Immature natural killer cell (primary cell): ENCODE measurements around the gene PACRG. TPM values are rescaled to one million over a fixed set of nuclear protein-coding genes. Genes with fewer than 3 reads are reported as not detected.

Source experiments
- DNase-seq, 3 donors: peaks; one replicate each; pipeline ENCODE4 v3.0.0; 2022; ENCODE audit warnings: mixed read lengths in 1 of 3
- H3K27ac Mint-ChIP-seq, 6 donors: one replicate each; pipeline ENCODE4 v1.8.0; 2020; ENCODE audit warnings: mixed read lengths in 6 of 6, mild to moderate bottlenecking in 5 of 6, inconsistent platforms in 4 of 6, moderate library complexity in 3 of 6
- H3K27me3 Mint-ChIP-seq, 3 donors: one replicate each; pipeline ENCODE4 v1.8.0; 2020 to 2021; ENCODE audit warnings: low read depth in 3 of 3, mild to moderate bottlenecking in 3 of 3, mixed read lengths in 3 of 3, moderate library complexity in 3 of 3, inconsistent platforms in 1 of 3
- H3K36me3 Mint-ChIP-seq, 3 donors: one replicate each; pipeline ENCODE4 v1.8.0; 2020; ENCODE audit warnings: mixed read lengths in 3 of 3, inconsistent platforms in 2 of 3, mild to moderate bottlenecking in 2 of 3
- H3K4me1 Mint-ChIP-seq, 2 donors: one replicate each; pipeline ENCODE4 v1.8.0; 2020; ENCODE audit warnings: inconsistent platforms in 2 of 2, mild to moderate bottlenecking in 2 of 2, mixed read lengths in 2 of 2, moderate library complexity in 1 of 2
- H3K4me3 Mint-ChIP-seq, 5 donors: one replicate each; pipeline ENCODE4 v1.8.0; 2020; ENCODE audit warnings: mild to moderate bottlenecking in 5 of 5, mixed read lengths in 5 of 5, inconsistent platforms in 3 of 5, moderate library complexity in 3 of 5
- H3K9me3 Mint-ChIP-seq, 6 donors: one replicate each; pipeline ENCODE4 v1.8.0; 2020; ENCODE audit warnings: mild to moderate bottlenecking in 6 of 6, mixed read lengths in 6 of 6, inconsistent platforms in 4 of 6, moderate library complexity in 3 of 6
- polyA plus RNA-seq, 3 donors: library from polyadenylated mRNA; unstranded; fragments of 300-500 nt; fragmentation: Illumina TruSeq; gene quantifications; one replicate each; pipeline ENCODE4 v1.2.3, GENCODE V29; 2021

PACRG gene
- polyA plus RNA-seq, 3 donors from 2014 or later: not detected

- Mint-ChIP-seq H3K27ac (no peak overlapping the region), H3K4me3 (no peak overlapping the region), H3K36me3 (no peaks in the 10 kb centered on the region), H3K9me3 (no peaks in the 10 kb centered on the region), H3K27me3 (peaks cover 0 to 8% (median 2%) of the 10 kb centered on the region in 3 donors), H3K4me1 (no peaks in the 10 kb centered on the region)
- DNase-seq: no peak
Measured at GRCh38 chr6:162699961-162700360, 27.8 kb upstream of the PACRG start.

DNA sequence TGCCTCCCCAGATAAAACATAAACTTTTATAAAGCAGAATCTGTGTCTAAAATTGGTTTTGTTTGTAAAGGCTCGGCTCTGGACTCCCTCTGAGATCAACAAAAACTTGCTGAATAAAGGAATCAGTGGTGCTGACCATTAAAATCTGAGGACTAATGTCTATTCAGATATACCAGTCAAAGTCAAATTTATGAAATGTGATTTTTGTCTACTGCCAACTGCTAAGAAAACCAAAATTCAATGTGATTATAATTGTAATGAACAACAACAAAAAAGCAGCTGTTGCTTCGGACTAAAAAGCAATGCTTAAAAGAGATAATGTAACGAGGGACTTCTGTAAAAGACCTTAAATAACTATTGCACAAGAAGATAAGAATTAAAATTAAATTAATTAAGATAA, 26.8 kb upstream of the PACRG start:
- DNase-seq: no peak
- Mint-ChIP-seq H3K36me3 (no peaks in the 10 kb centered on the region), H3K9me3 (no peaks in the 10 kb centered on the region), H3K4me3 (no peak overlapping the region), H3K4me1 (peaks cover 0 to under 1% of the 10 kb centered on the region in 2 donors), H3K27me3 (peaks cover 0 to 10% (median 2%) of the 10 kb centered on the region in 3 donors), H3K27ac (no peak overlapping the region)

DNA sequence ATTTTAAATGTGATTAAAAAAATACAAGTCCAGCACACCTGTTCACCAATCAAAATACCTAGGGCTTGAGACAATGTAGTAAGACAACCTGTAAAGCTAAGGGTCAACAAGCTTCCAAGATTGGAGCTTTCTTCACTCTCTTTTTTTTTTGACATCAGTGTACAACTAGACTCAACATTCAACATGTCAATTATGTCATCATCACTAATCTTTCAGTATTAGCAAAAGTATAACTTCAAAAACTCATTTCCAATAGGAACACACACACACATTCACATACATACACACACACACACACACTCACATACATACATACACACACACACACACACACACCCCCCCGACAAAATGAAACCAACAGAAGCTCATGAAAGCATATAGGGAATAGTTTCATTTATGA, 26.2 kb upstream of the PACRG start:
- H3K9me3 Mint-ChIP-seq: no peaks in the 10 kb centered on the region
- peaks cover 0 to 10% (median 2%) of the 10 kb centered on the region in 3 donors for H3K27me3 Mint-ChIP-seq
- no peaks in the 10 kb centered on the region for H3K36me3 Mint-ChIP-seq
- H3K4me3 Mint-ChIP-seq: no peak overlapping the region
- peaks cover 0 to 6% of the 10 kb centered on the region in 2 donors for H3K4me1 Mint-ChIP-seq
- DNase-seq: no peak
- H3K27ac Mint-ChIP-seq: no peak overlapping the region

GRCh38 chr6:162702446-162702845, 25.3 kb upstream of the PACRG start:
- Mint-ChIP-seq H3K4me1 (peaks cover 0 to 6% of the 10 kb centered on the region in 2 donors), H3K36me3 (no peaks in the 10 kb centered on the region), H3K4me3 (no peak overlapping the region), H3K9me3 (no peaks in the 10 kb centered on the region), H3K27me3 (peaks cover 0 to 10% (median 2%) of the 10 kb centered on the region in 3 donors), H3K27ac (no peak overlapping the region)
- no peak for DNase-seq

DNA sequence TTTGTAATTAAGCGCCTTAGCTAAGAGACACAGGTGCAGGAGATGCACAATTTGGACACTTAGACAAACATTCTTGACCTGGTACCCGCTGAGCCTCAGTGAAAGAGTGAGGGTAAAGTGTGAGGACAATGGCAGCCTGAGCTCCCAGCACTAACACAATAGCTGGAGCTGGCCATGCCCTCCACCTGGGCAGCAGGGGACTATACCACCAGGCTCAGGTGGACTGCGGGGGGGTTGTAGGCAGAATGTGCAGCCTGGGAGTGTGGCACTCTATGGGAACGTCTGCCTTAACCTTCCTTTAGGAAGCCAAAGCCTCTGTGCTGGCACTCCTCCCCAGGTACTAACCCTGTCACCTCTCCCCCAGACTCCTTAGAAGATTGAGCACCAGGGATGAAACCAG, 23.8 kb upstream of the PACRG start:
- no peak overlapping the region for H3K4me3 Mint-ChIP-seq
- H3K36me3 Mint-ChIP-seq: no peaks in the 10 kb centered on the region
- H3K27ac Mint-ChIP-seq: no peak overlapping the region
- DNase-seq: no peak
- peaks cover 0 to 6% of the 10 kb centered on the region in 2 donors for H3K4me1 Mint-ChIP-seq
- peaks cover 0 to 5% (median 2%) of the 10 kb centered on the region in 3 donors for H3K27me3 Mint-ChIP-seq
- no peaks in the 10 kb centered on the region for H3K9me3 Mint-ChIP-seq

- Mint-ChIP-seq H3K9me3 (no peaks in the 10 kb centered on the region), H3K27ac (no peak overlapping the region), H3K36me3 (no peaks in the 10 kb centered on the region), H3K4me3 (no peak overlapping the region), H3K4me1 (peaks cover 0 to 6% of the 10 kb centered on the region in 2 donors), H3K27me3 (peaks cover 0 to 8% (median 2%) of the 10 kb centered on the region in 3 donors)
- DNase-seq: no peak
Measured at GRCh38 chr6:162705736-162706135, 22.0 kb upstream of the PACRG start.

DNA sequence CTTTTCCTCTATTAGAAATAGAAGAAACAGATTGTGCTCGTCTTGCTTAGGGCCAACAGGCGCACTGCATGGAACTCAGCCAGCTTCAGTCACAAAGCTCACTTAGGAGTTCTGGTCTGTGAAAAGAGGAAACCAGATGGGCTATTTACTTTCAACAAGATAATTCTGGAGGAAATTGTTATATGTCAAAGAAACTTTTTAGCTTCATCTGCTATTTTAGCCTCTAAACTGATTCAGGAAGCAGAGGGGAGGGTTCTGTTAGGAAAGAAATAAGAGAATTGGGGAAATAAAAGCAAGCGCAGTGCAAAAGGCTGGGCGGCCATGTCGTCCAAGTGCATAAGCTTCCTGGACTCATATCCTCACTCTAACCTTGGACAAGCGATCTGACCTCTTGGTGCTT, 21.5 kb upstream of the PACRG start:
- DNase-seq: no peak
- Mint-ChIP-seq H3K4me1 (peaks cover 0 to 6% of the 10 kb centered on the region in 2 donors), H3K9me3 (no peaks in the 10 kb centered on the region), H3K4me3 (no peak overlapping the region), H3K27ac (no peak overlapping the region), H3K36me3 (no peaks in the 10 kb centered on the region), H3K27me3 (peaks cover 0 to 8% (median 2%) of the 10 kb centered on the region in 3 donors)

GRCh38 chr6:162708971-162709370, 18.8 kb upstream of the PACRG start:
- H3K27ac Mint-ChIP-seq: no peak overlapping the region
- no peak overlapping the region for H3K4me3 Mint-ChIP-seq
- peaks cover 0 to 6% of the 10 kb centered on the region in 2 donors for H3K4me1 Mint-ChIP-seq
- no peak for DNase-seq
- H3K9me3 Mint-ChIP-seq: no peaks in the 10 kb centered on the region
- H3K27me3 Mint-ChIP-seq: peaks cover 0 to 8% (median 0%) of the 10 kb centered on the region in 3 donors
- H3K36me3 Mint-ChIP-seq: no peaks in the 10 kb centered on the region

- no peak for DNase-seq
- Mint-ChIP-seq H3K36me3 (no peaks in the 10 kb centered on the region), H3K27ac (no peak overlapping the region), H3K4me3 (no peak overlapping the region), H3K4me1 (peaks cover 0 to 6% of the 10 kb centered on the region in 2 donors), H3K27me3 (peaks cover 0 to 8% (median 0%) of the 10 kb centered on the region in 3 donors), H3K9me3 (no peaks in the 10 kb centered on the region)
Measured at GRCh38 chr6:162709431-162709830, 18.3 kb upstream of the PACRG start.

- H3K27ac Mint-ChIP-seq: no peak overlapping the region
- H3K27me3 Mint-ChIP-seq: peaks cover 0 to 6% (median 0%) of the 10 kb centered on the region in 3 donors
- H3K4me1 Mint-ChIP-seq: peaks cover 0 to 6% of the 10 kb centered on the region in 2 donors
- H3K9me3 Mint-ChIP-seq: no peaks in the 10 kb centered on the region
- no peak for DNase-seq
- H3K36me3 Mint-ChIP-seq: no peaks in the 10 kb centered on the region
- H3K4me3 Mint-ChIP-seq: no peak overlapping the region
Measured at GRCh38 chr6:162710419-162710818, 17.4 kb upstream of the PACRG start.

GRCh38 chr6:162710936-162711335, 16.8 kb upstream of the PACRG start:
- H3K4me3 Mint-ChIP-seq: no peak overlapping the region
- peaks cover 0 to 6% of the 10 kb centered on the region in 2 donors for H3K4me1 Mint-ChIP-seq
- no peaks in the 10 kb centered on the region for H3K9me3 Mint-ChIP-seq
- no peaks in the 10 kb centered on the region for H3K36me3 Mint-ChIP-seq
- DNase-seq: no peak
- peaks cover 0 to 6% (median 0%) of the 10 kb centered on the region in 3 donors for H3K27me3 Mint-ChIP-seq
- H3K27ac Mint-ChIP-seq: no peak overlapping the region

GRCh38 chr6:162711376-162711775, 16.4 kb upstream of the PACRG start:
- H3K27me3 Mint-ChIP-seq: peaks cover 0 to 6% (median 0%) of the 10 kb centered on the region in 3 donors
- no peak for DNase-seq
- no peaks in the 10 kb centered on the region for H3K9me3 Mint-ChIP-seq
- H3K27ac Mint-ChIP-seq: no peak overlapping the region
- no peak overlapping the region for H3K4me3 Mint-ChIP-seq
- H3K36me3 Mint-ChIP-seq: no peaks in the 10 kb centered on the region
- H3K4me1 Mint-ChIP-seq: peaks cover 0 to 2% of the 10 kb centered on the region in 2 donors

- no peaks in the 10 kb centered on the region for H3K4me1 Mint-ChIP-seq
- H3K36me3 Mint-ChIP-seq: no peaks in the 10 kb centered on the region
- no peak overlapping the region for H3K4me3 Mint-ChIP-seq
- DNase-seq: no peak
- peaks cover 0 to 4% (median 0%) of the 10 kb centered on the region in 6 donors for H3K9me3 Mint-ChIP-seq
- H3K27me3 Mint-ChIP-seq: peaks cover 0 to 12% (median 0%) of the 10 kb centered on the region in 3 donors
- no peak overlapping the region for H3K27ac Mint-ChIP-seq
Measured at GRCh38 chr6:162712694-162713093, 15.1 kb upstream of the PACRG start.

DNA sequence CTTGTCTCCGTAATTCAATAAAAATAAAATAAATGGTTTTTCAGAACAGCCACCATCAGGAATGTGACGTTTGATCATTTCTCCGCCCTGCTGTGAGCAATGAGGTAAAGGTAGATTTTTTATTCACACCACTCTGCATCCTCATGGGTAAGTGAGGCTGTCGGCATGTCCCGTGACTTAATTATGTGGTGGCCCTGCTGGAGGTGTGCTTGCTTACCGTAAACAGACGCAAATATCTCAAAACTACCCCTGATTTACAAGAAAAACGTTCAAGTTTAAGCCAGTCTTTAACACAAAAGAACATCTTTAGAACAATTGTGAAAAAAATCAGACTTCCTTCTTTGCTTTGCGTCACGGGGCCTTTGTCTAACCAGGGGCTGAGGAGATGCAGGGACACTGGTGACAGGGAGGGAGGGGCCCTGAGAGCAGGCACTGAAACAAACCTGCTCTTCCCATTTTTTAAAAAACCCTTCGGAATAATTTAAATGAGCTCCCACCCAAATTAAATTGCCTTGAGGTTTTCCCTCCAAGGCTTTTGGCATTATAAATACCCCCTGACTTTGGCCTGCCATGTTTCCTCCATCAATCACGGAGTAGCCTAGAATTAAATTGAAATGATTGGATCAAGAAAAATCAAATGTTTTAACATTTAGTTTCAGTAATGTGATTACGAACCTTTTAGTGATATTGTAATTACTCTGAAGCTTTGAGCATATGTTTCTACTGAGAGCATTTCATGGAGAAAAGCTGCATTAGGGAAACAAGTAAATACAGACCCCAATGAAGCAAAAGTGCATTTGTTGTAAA, 13.6 kb upstream of the PACRG start:
- H3K4me3 Mint-ChIP-seq: no peak overlapping the region
- H3K27me3 Mint-ChIP-seq: peaks cover 3 to 12% (median 3%) of the 10 kb centered on the region in 3 donors
- no peaks in the 10 kb centered on the region for H3K36me3 Mint-ChIP-seq
- no peak for DNase-seq
- peaks cover 0 to 4% (median 0%) of the 10 kb centered on the region in 6 donors for H3K9me3 Mint-ChIP-seq
- no peaks in the 10 kb centered on the region for H3K4me1 Mint-ChIP-seq
- H3K27ac Mint-ChIP-seq: no peak overlapping the region
